Measurements from ENCODE around the gene EPS15.
"Not testable (repeated sequence)": the region's sequence is repeated elsewhere in the genome, so short reads cannot be mapped to it uniquely, and the experiment has no call there.

Gene EPS15

GRCh38 chr1:51422367-51423072 lies 96.5 kb downstream of the EPS15 start:
- no peak for FAIRE-seq

GRCh38 chr1:51421964-51422363 lies 97.1 kb downstream of the EPS15 start:
- peak; percentile 93 for FAIRE-seq

GRCh38 chr1:51420867-51421627 lies 98.0 kb downstream of the EPS15 start:
- no peak for FAIRE-seq

GRCh38 chr1:51418384-51418959 lies 100.6 kb downstream of the EPS15 start:
- FAIRE-seq, result no peak

- no peak for FAIRE-seq
Measured at GRCh38 chr1:51417496-51418383, 101.3 kb downstream of the EPS15 start.

GRCh38 chr1:51416910-51417309 lies 102.2 kb downstream of the EPS15 start:
- FAIRE-seq, result no peak

- no peak for FAIRE-seq
Measured at GRCh38 chr1:51415963-51416362, 103.1 kb downstream of the EPS15 start.

- peak; percentile 55 for FAIRE-seq
Measured at GRCh38 chr1:51414811-51415210, 104.3 kb downstream of the EPS15 start.

- FAIRE-seq, result not testable (repeated sequence)
Measured at GRCh38 chr1:51411820-51412219, 107.2 kb downstream of the EPS15 start.

GRCh38 chr1:51410568-51411460 lies 108.3 kb downstream of the EPS15 start:
- FAIRE-seq, result no peak

GRCh38 chr1:51409755-51410541 lies 109.1 kb downstream of the EPS15 start:
- FAIRE-seq, result not testable (repeated sequence)

GRCh38 chr1:51392241-51392640 lies 126.8 kb downstream of the EPS15 start:
- no peak for FAIRE-seq

- not testable (repeated sequence) for FAIRE-seq
Measured at GRCh38 chr1:51390641-51391040, 128.4 kb downstream of the EPS15 start.

- FAIRE-seq, result not testable (repeated sequence)
Measured at GRCh38 chr1:51387288-51387687, 131.8 kb downstream of the EPS15 start.

- FAIRE-seq, result not testable (repeated sequence)
Measured at GRCh38 chr1:51386259-51386658, 132.8 kb downstream of the EPS15 start.

GRCh38 chr1:51385776-51386175 lies 133.3 kb downstream of the EPS15 start:
- peak; percentile 9 for FAIRE-seq

- FAIRE-seq, result peak; percentile 3
Measured at GRCh38 chr1:51381964-51382363, 137.1 kb downstream of the EPS15 start.

- no peak for FAIRE-seq
Measured at GRCh38 chr1:51380936-51381335, 138.1 kb downstream of the EPS15 start.

GRCh38 chr1:51378871-51379270 lies 140.2 kb downstream of the EPS15 start:
- no peak for FAIRE-seq

GRCh38 chr1:51373898-51374297 lies 145.2 kb downstream of the EPS15 start:
- FAIRE-seq, result no peak

- FAIRE-seq, result no peak
Measured at GRCh38 chr1:51372561-51372960, 146.5 kb downstream of the EPS15 start.

Measured in A204.1 (cell line).